Thyroid gland (tissue), 4 donors: Measurements from ENCODE around the gene ACVRL1. TPM values are rescaled to one million over a fixed set of nuclear protein-coding genes. Genes with fewer than 3 reads are reported as not detected.
A peak's percentile ranks its signal among the peaks of the same experiment; 100 is the strongest.

Experiments
- DNase-seq, 2 donors: peaks; one replicate each; pipeline ENCODE4 v3.0.0-alpha.2; 2019
- H3K27ac ChIP-seq, 3 donors: fragments of 200-600 bp; sonication (generic); 1 replicate in 2 of 3; 2 replicates in 1 of 3; pipeline ENCODE4 v1.5.1; 2016 to 2019; ENCODE audit warnings: mild to moderate bottlenecking in 1 of 3, moderate library complexity in 1 of 3
- H3K27me3 ChIP-seq: fragments of 200-600 bp; sonication (generic); one replicate; pipeline ENCODE4 v1.5.1; 2019
- H3K36me3 ChIP-seq, 2 donors: fragments of 200-600 bp; sonication (generic); one replicate each; pipeline ENCODE4 v1.5.1; 2016 to 2019
- H3K4me1 ChIP-seq, 2 donors: fragments of 200-600 bp; sonication (generic); one replicate each; pipeline ENCODE4 v1.5.1; 2017 to 2019
- H3K4me3 ChIP-seq, 3 donors: fragments of 200-600 bp; sonication (generic); replicated peaks in 1 of 3; 1 replicate in 2 of 3; 2 replicates in 1 of 3; pipeline ENCODE4 v1.5.1; 2016; ENCODE audit warnings: mild to moderate bottlenecking in 1 of 3
- H3K9me3 ChIP-seq: fragments of 200-600 bp; sonication (generic); one replicate; pipeline ENCODE4 v1.5.1; 2017
- POLR2A ChIP-seq, 2 donors: fragments of 450-650 bp; IDR thresholded peaks; one replicate each; pipeline ENCODE4 v1.6.1; 2017; ENCODE audit warnings: antibody characterized with exemption in 2 of 2, mild to moderate bottlenecking in 2 of 2, moderate library complexity in 1 of 2
- WGBS, 2 donors: methylation state at CpG; one replicate each; pipeline ENCODE4 v1.1.5; 2017; 5-methylcytosine and 5-hydroxymethylcytosine counted together
- intact Hi-C: fragments of 100-400 bp; cut with DNase I; formaldehyde crosslinking; loops from one replicate; pipeline ENCODE4 v1.15.1; 2023
- total RNA-seq, 4 donors: library from RNA; depleted of rRNA; stranded (reverse); fragments of >200 nt; gene quantifications; one replicate each; pipeline ENCODE4 v1.2.3, GENCODE V29; 2016
- TF ChIP-seq, protein P1 (sequence below), 6 experiments: fragments of 200-600 bp in 3 of 6; fragments of 450-650 bp in 3 of 6; sonication (generic) in 3 of 6; IDR thresholded peaks; one replicate each; pipeline ENCODE4 v1.5.1; 2016 to 2019; ENCODE audit warnings: antibody characterized with exemption in 6 of 6, mild to moderate bottlenecking in 2 of 6, inconsistent platforms in 1 of 6, moderate library complexity in 1 of 6

Gene ACVRL1
- total RNA-seq, 4 donors from 2014 or later = 61.9 to 133 (median 84.2) TPM

DNA sequence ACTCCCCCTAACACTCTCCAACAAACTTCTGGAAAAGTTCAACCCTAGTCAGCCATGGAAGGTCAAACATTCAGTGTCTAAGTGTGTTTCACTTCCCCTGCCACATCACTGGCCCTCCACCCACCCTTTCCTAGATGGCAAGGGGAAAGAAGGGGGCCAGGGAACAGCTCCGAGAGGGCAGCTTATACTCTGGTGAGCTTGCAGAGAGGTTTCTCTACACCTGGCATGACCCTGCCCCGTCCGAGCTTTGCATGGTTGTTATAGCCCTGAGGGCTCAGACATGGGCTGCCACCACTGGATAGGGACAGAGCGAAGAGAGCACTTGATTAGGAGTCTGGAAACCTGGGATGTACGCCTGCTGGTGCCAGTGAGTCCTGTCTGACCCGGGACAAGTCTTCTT lies 4.0 kb downstream of the ACVRL1 start:
- Histone ChIP-seq H3K36me3 (peaks cover 0 to 3% of the 10 kb centered on the region in 2 donors), H3K4me1 (peaks cover 15 to 46% of the 10 kb centered on the region in 2 donors), H3K4me3 (no peak overlapping the region), H3K27ac (peak overlapping the region in 2 of 3 donors; percentile 63 to 69), H3K27me3 (peaks cover 6% of the 10 kb centered on the region), H3K9me3 (no peaks in the 10 kb centered on the region)
- 77 to 83% methylated on average over 6 of the region's 6 CpGs for WGBS, 2 donors
- TF ChIP-seq, protein P1, sequence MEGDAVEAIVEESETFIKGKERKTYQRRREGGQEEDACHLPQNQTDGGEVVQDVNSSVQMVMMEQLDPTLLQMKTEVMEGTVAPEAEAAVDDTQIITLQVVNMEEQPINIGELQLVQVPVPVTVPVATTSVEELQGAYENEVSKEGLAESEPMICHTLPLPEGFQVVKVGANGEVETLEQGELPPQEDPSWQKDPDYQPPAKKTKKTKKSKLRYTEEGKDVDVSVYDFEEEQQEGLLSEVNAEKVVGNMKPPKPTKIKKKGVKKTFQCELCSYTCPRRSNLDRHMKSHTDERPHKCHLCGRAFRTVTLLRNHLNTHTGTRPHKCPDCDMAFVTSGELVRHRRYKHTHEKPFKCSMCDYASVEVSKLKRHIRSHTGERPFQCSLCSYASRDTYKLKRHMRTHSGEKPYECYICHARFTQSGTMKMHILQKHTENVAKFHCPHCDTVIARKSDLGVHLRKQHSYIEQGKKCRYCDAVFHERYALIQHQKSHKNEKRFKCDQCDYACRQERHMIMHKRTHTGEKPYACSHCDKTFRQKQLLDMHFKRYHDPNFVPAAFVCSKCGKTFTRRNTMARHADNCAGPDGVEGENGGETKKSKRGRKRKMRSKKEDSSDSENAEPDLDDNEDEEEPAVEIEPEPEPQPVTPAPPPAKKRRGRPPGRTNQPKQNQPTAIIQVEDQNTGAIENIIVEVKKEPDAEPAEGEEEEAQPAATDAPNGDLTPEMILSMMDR (IDR thresholded peaks at IDR 0.05) = no peak
- no peak for TF ChIP-seq POLR2A (IDR thresholded peaks at IDR 0.05)
- intact Hi-C loops = no loop called here
- no peak for DNase-seq

DNA sequence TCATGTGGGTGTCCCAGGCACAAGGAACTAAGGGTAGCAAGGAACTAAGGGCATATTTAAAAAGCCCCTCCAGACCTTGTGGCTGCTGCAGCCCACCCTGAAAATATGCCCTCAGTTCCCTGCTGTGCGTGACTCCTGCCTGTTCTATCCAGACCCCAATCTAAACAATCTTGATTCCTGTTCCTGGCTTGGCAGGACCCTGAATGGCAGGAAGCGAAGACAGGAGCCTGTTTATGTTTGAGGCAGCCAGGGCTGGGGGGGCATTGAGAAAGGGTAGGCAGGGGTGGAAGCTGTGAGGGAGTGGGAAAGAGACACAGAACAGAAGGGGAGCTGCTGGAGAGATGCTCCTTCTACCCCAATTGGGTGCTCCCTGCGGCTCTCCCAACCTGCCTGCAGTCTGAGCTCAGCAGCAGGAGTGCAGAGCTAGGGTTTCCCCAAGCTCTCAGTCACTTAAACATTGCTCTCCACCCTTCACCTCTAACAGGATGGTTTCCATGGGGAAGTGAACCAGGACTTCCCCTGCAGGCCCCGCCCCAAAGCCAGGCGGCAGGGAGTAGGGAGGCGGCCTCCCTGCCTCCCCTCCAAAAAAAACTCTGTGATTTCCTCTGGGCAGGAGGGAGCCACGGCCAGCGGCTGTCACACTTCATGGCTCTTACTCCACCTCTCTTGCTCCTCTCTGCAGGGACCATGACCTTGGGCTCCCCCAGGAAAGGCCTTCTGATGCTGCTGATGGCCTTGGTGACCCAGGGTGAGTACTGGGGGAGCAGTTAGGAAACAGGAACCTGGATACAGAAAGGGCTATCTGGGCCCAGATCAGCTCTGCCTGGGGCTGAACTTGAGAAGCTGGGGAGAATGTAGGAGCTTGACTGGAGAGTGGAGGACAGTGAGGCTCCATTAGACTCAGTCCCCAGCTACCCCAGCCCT lies 4.7 kb downstream of the ACVRL1 start:
- no peak for DNase-seq
- intact Hi-C loops = no loop called here
- Histone ChIP-seq H3K9me3 (no peaks in the 10 kb centered on the region), H3K4me1 (peaks cover 15 to 41% of the 10 kb centered on the region in 2 donors), H3K27me3 (peaks cover 2% of the 10 kb centered on the region), H3K27ac (peak overlapping the region; percentile 1 to 69 (median 63)), H3K4me3 (peak overlapping the region in 1 of 3 donors; percentile 9), H3K36me3 (peaks cover 0 to 3% of the 10 kb centered on the region in 2 donors)
- TF ChIP-seq, protein P1 (IDR thresholded peaks at IDR 0.05) = no peak
- TF ChIP-seq POLR2A (IDR thresholded peaks at IDR 0.05) = peak in 1 of 2 donors; percentile 13
- WGBS, 2 donors = 54 to 73% methylated on average over 8 of the region's 8 CpGs

- H3K27me3 ChIP-seq = no peaks in the 10 kb centered on the region
- peaks cover 15 to 35% of the 10 kb centered on the region in 2 donors for H3K4me1 ChIP-seq
- whole genome bisulfite sequencing, 2 donors = 76 to 78% methylated on average over 27 to 29 of the region's 30 CpGs
- H3K4me3 ChIP-seq = peak overlapping the region in 1 of 3 donors; percentile 9
- H3K27ac ChIP-seq = peak overlapping the region in 2 of 3 donors; percentile 38 to 69
- H3K9me3 ChIP-seq = no peaks in the 10 kb centered on the region
- no peak for DNase-seq
- TF ChIP-seq, protein P1 (IDR thresholded peaks at IDR 0.05) = no peak
- no peak for TF ChIP-seq POLR2A (IDR thresholded peaks at IDR 0.05)
- H3K36me3 ChIP-seq = peaks cover 0 to 3% of the 10 kb centered on the region in 2 donors
- intact Hi-C loops = no loop called here
Observed at GRCh38 chr12:51913071-51914033, 6.0 kb downstream of the ACVRL1 start.

DNA sequence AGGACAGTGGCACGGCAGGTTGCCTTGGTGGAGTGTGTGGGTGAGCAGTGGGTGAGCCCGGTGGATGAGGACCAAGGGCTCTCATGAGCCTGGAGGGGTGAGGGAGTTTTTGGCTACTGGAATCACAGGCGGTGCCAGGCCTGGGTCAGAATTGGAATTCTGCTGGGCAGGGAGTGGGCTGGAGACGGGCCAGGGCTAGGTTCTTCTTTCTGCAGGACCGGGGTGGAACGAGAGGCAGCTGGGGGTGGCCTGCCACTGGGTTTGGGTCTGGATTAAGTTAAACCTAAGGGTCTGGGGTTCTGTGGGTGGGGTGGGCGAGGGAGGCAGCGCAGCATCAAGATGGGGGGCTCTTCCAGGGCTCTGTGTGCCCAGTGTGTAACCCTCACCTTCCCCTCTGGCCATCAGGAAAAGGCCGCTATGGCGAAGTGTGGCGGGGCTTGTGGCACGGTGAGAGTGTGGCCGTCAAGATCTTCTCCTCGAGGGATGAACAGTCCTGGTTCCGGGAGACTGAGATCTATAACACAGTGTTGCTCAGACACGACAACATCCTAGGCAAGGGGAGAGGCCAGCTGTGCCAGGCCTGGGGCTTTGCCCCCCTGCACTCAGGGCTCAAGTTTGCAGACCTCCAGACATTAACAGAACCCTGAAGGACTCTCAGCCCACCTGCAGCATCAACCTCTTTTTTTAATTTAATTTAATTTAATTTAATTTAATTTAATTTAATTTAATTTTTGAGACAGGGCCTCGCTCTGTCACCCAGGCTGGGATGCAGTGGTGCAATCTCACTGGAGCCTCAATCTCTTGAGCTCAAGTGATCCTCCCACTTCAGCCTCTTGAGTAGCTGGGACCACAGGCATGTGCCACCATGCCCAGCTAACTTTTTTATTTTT lies 7.0 kb downstream of the ACVRL1 start:
- peak; percentile 61 to 63 for DNase-seq
- 57 to 65% methylated on average over 16 to 17 of the region's 17 CpGs for WGBS, 2 donors
- intact Hi-C loops = no loop called here
- no peak for TF ChIP-seq POLR2A (IDR thresholded peaks at IDR 0.05)
- TF ChIP-seq, protein P1 (IDR thresholded peaks at IDR 0.05) = no peak
- Histone ChIP-seq H3K4me3 (no peak overlapping the region), H3K36me3 (peaks cover 0 to 3% of the 10 kb centered on the region in 2 donors), H3K4me1 (peaks cover 15 to 35% of the 10 kb centered on the region in 2 donors), H3K9me3 (no peaks in the 10 kb centered on the region), H3K27me3 (no peaks in the 10 kb centered on the region), H3K27ac (no peak overlapping the region)
